ENCODE data around the gene MMEL1. TPM values are rescaled to one million over a fixed set of nuclear protein-coding genes. Genes with fewer than 3 reads are reported as not detected.
A peak's percentile ranks its signal among the peaks of the same experiment; 100 is the strongest.

Gene MMEL1
- total RNA-seq, 1 donor from 2014 or later = not detected

- no peak for ATAC-seq
- intact Hi-C loops (cut with micrococcal nuclease) = no loop called here
- peak; percentile 29 for DNase-seq
These were observed 11.4 kb upstream of the MMEL1 start for GRCh38 chr1:2644171-2644570.

GRCh38 chr1:2643414-2644077, 10.7 kb upstream of the MMEL1 start:
- intact Hi-C loops (cut with micrococcal nuclease) = no loop called here
- DNase-seq (no peak), ATAC-seq (no peak)

GRCh38 chr1:2642560-2643413, 10.0 kb upstream of the MMEL1 start:
- intact Hi-C loops (cut with micrococcal nuclease) = no loop called here
- ATAC-seq (peak; percentile 91), DNase-seq (peak; percentile 93)

- DNase-seq (no peak), ATAC-seq (no peak)
- intact Hi-C loops (cut with micrococcal nuclease) = no loop called here
These were observed 9.3 kb upstream of the MMEL1 start for GRCh38 chr1:2642131-2642559.

GRCh38 chr1:2641381-2642130, 8.7 kb upstream of the MMEL1 start:
- intact Hi-C loops (cut with micrococcal nuclease) = no loop called here
- ATAC-seq = no peak
- DNase-seq = no peak

- intact Hi-C loops (cut with micrococcal nuclease) = no loop called here
- no peak for DNase-seq
- ATAC-seq = no peak
These were observed 7.8 kb upstream of the MMEL1 start for GRCh38 chr1:2640626-2641025.

- intact Hi-C loops (cut with micrococcal nuclease) = no loop called here
- ATAC-seq = no peak
- DNase-seq = no peak
These were observed 7.0 kb upstream of the MMEL1 start for GRCh38 chr1:2639607-2640521.

GRCh38 chr1:2639203-2639602, 6.4 kb upstream of the MMEL1 start:
- intact Hi-C loops (cut with micrococcal nuclease) = no loop called here

GRCh38 chr1:2638466-2639115, 5.8 kb upstream of the MMEL1 start:
- intact Hi-C loops (cut with micrococcal nuclease) = no loop called here
- no peak for DNase-seq
- no peak for ATAC-seq

More at GRCh38 chr1:2639203-2639602, 6.4 kb upstream of the MMEL1 start:
- DNase-seq (no peak), ATAC-seq (no peak)

GRCh38 chr1:2637442-2638145, 4.8 kb upstream of the MMEL1 start:
- DNase-seq = no peak
- ATAC-seq = no peak

GRCh38 chr1:2636733-2637132, 3.9 kb upstream of the MMEL1 start:
- ATAC-seq (no peak), DNase-seq (no peak)
- intact Hi-C loops (cut with micrococcal nuclease) = no loop called here

More at GRCh38 chr1:2637442-2638145, 4.8 kb upstream of the MMEL1 start:
- intact Hi-C loops (cut with micrococcal nuclease) = no loop called here

- intact Hi-C loops (cut with micrococcal nuclease) = no loop called here
- DNase-seq (no peak), ATAC-seq (no peak)
These were observed 2.7 kb upstream of the MMEL1 start for GRCh38 chr1:2635361-2636010.

- no peak for DNase-seq
These were observed 1.2 kb upstream of the MMEL1 start for GRCh38 chr1:2633936-2634491.

GRCh38 chr1:2633366-2633935, 635 bp upstream of the MMEL1 start:
- intact Hi-C loops (cut with micrococcal nuclease) = no loop called here
- DNase-seq = no peak
- no peak for ATAC-seq

More at GRCh38 chr1:2633936-2634491, 1.2 kb upstream of the MMEL1 start:
- ATAC-seq = no peak
- intact Hi-C loops (cut with micrococcal nuclease) = no loop called here

- no peak for ATAC-seq
- intact Hi-C loops (cut with micrococcal nuclease) = no loop called here
- DNase-seq = no peak
These were observed 775 bp downstream of the MMEL1 start for GRCh38 chr1:2632051-2632430.

GRCh38 chr1:2631136-2632050, 1.4 kb downstream of the MMEL1 start:
- ATAC-seq (no peak), DNase-seq (no peak)
- intact Hi-C loops (cut with micrococcal nuclease) = no loop called here
